GM12878 (cell line): ENCODE results near the gene UVRAG. TPM values are rescaled to one million over a fixed set of nuclear protein-coding genes. Genes with fewer than 3 reads are reported as not detected.

Experiments used
- ATAC-seq: fragments of 200-7000 bp; cut with Tn5 transposase; 3 replicates; pipeline ENCODE4 v1.9.1; 2020; ENCODE audit warnings: mild to moderate bottlenecking, moderate library complexity
- BruUV-seq: library from RNA; stranded (reverse); fragments of 400-500 nt; replicated peaks from 2 replicates; lab custom pipeline; 2021; lab: Mats Ljungman, UMichigan
- CTCF ChIA-PET: fragments of 300-600 bp; sonication (Branson Sonifier 250); formaldehyde crosslinking; extraction: SDS; loops from one replicate; lab custom pipeline; 2021; ENCODE audit warnings: inconsistent platforms; lab: Yijun Ruan, JAX
- POLR2A ChIA-PET: fragments of 350-600 bp; formaldehyde crosslinking; extraction: SDS; loops from one replicate; lab custom pipeline; 2021; ENCODE audit warnings: inconsistent platforms; lab: Charles Lee
- RAD21 ChIA-PET: fragments of 300-600 bp; sonication (Branson Sonifier 250); formaldehyde crosslinking; loops from one replicate; lab custom pipeline; 2023; ENCODE audit warnings: antibody characterized with exemption; ENCODE audit not compliant: unreplicated experiment; lab: Charles Lee
- SMC1A ChIA-PET: fragments of 300-600 bp; sonication (Branson Sonifier 250); formaldehyde crosslinking; loops from one replicate; lab custom pipeline; 2023; ENCODE audit not compliant: unreplicated experiment, uncharacterized antibody; lab: Charles Lee
- DNase-seq: peaks from one replicate; pipeline ENCODE4 v3.0.0-alpha.2; 2011; ENCODE audit warnings: low read depth, low spot score
- FAIRE-seq: peaks from 3 replicates; lab custom pipeline; 2011; peaks lifted over from hg19 to GRCh38; lab: Jason Lieb, UNC
- H2AFZ ChIP-seq: 2 replicates; pipeline ENCODE4 v1.6.0; 2011; ENCODE audit warnings: low read depth, low read length, control low read depth; ENCODE audit not compliant: control insufficient read depth
- H3K27ac ChIP-seq: 2 replicates; pipeline ENCODE4 v1.5.1; 2011; ENCODE audit warnings: control low read depth; ENCODE audit not compliant: control insufficient read depth, insufficient read depth
- H3K27me3 ChIP-seq, 2 experiments: replicated peaks in 1 of 2; 2 replicates each; pipeline versions ENCODE4 v1.6.0 to v1.6.1; 2011; ENCODE audit warnings: low read length in 1 of 2; ENCODE audit not compliant: control insufficient read depth in 2 of 2, insufficient read depth in 2 of 2
- H3K36me3 ChIP-seq, 2 experiments: 2 replicates each; pipeline ENCODE4 v1.5.1; 2011; ENCODE audit warnings: low read length in 1 of 2; ENCODE audit not compliant: control insufficient read depth in 2 of 2, insufficient read depth in 2 of 2
- H3K4me1 ChIP-seq: 2 replicates; pipeline ENCODE4 v1.6.1; 2011; ENCODE audit warnings: mild to moderate bottlenecking, low read length, moderate library complexity, mixed read lengths; ENCODE audit not compliant: control insufficient read depth, insufficient read depth
- H3K4me2 ChIP-seq: 2 replicates; pipeline ENCODE4 v1.6.0; 2011; ENCODE audit warnings: control low read depth; ENCODE audit not compliant: control insufficient read depth, insufficient read depth
- H3K4me3 ChIP-seq: fragments of 200-600 bp; sonication (generic); 2 replicates; pipeline ENCODE4 v1.5.1; 2016
- H3K79me2 ChIP-seq: 2 replicates; pipeline ENCODE4 v1.6.0; 2011; ENCODE audit warnings: low read length; ENCODE audit not compliant: control insufficient read depth, insufficient read depth
- H3K9ac ChIP-seq: 2 replicates; pipeline ENCODE4 v1.8.0; 2011; ENCODE audit warnings: low read length, control low read depth, mixed read lengths; ENCODE audit not compliant: control insufficient read depth, insufficient read depth
- H3K9me3 ChIP-seq: replicated peaks from 3 replicates; pipeline ENCODE4 v1.5.1; 2011; ENCODE audit warnings: mild to moderate bottlenecking, low read length; ENCODE audit not compliant: control insufficient read depth, insufficient read depth
- H4K20me1 ChIP-seq: 2 replicates; pipeline ENCODE4 v1.6.0; 2011; ENCODE audit not compliant: control insufficient read depth, insufficient read depth
- BCL11A ChIP-seq: IDR thresholded peaks from 2 replicates; pipeline ENCODE4 v1.6.1; 2011; ENCODE audit warnings: low read depth, low read length
- BHLHE40 ChIP-seq, 2 experiments: fragments of 450-650 bp in 1 of 2; IDR thresholded peaks; 2 replicates each; pipeline ENCODE4 v1.6.1; 2011 to 2017; ENCODE audit warnings: low read depth in 2 of 2, borderline replicate concordance in 1 of 2, improper control_type of control experiment in 1 of 2, low read length in 1 of 2, mild to moderate bottlenecking in 1 of 2
- CHD1 ChIP-seq: IDR thresholded peaks from 2 replicates; pipeline ENCODE4 v1.6.1; 2012; ENCODE audit warnings: low read depth, low read length, improper control_type of control experiment
- CHD4 ChIP-seq: fragments of 200-600 bp; sonication (generic); IDR thresholded peaks from 2 replicates; pipeline ENCODE4 v1.6.1; 2016; ENCODE audit warnings: mild to moderate bottlenecking
- FOXM1 ChIP-seq: IDR thresholded peaks from 2 replicates; pipeline ENCODE4 v1.6.1; 2012; ENCODE audit warnings: low read depth, mild to moderate bottlenecking, inconsistent platforms, low read length, moderate library complexity
- KDM1A ChIP-seq: fragments of 200-600 bp; sonication (generic); IDR thresholded peaks from 2 replicates; pipeline ENCODE4 v1.6.1; 2016; ENCODE audit warnings: borderline replicate concordance
- MTA3 ChIP-seq: IDR thresholded peaks from 2 replicates; pipeline ENCODE4 v1.6.1; 2012; ENCODE audit warnings: low read length, inconsistent platforms, borderline replicate concordance
- MYC ChIP-seq: IDR thresholded peaks from 2 replicates; pipeline ENCODE4 v1.6.1; 2011; ENCODE audit warnings: mild to moderate bottlenecking, low read length, moderate library complexity, inconsistent platforms; ENCODE audit not compliant: insufficient read depth, insufficient replicate concordance, insufficient read length, severe bottlenecking
- NBN ChIP-seq: fragments of 450-650 bp; IDR thresholded peaks from 2 replicates; pipeline ENCODE4 v1.6.1; 2016
- NRF1 ChIP-seq: conservative IDR thresholded peaks from 2 replicates; pipeline ENCODE4 v1.6.1; 2011; ENCODE audit warnings: mild to moderate bottlenecking, low read depth, low read length, improper control_type of control experiment
- POLR2AphosphoS2 ChIP-seq: IDR thresholded peaks from 2 replicates; pipeline ENCODE4 v1.6.1; 2011; ENCODE audit warnings: low read depth, mild to moderate bottlenecking, low read length, improper control_type of control experiment, moderate library complexity
- RAD51 ChIP-seq: fragments of 450-650 bp; IDR thresholded peaks from 2 replicates; pipeline ENCODE4 v1.6.1; 2016; ENCODE audit warnings: moderate library complexity, mild to moderate bottlenecking, inconsistent platforms
- SMARCA5 ChIP-seq: fragments of 450-650 bp; IDR thresholded peaks from 2 replicates; pipeline ENCODE4 v1.6.1; 2017; ENCODE audit warnings: mild to moderate bottlenecking
- WGBS: methylation state at CpG from one replicate; pipeline ENCODE4 v1.1.6; 2016; ENCODE audit warnings: low lambda C conversion rate; ENCODE audit not compliant: insufficient replicate concordance, insufficient coverage; ENCODE audit errors: missing lambda C conversion rate; 5-methylcytosine and 5-hydroxymethylcytosine counted together
- in situ Hi-C: fragments of 300-500 bp; cut with MboI; formaldehyde crosslinking; loops from 9 replicates; pipeline ENCODE4 v1.14.3; 2018; ENCODE audit warnings: mixed read lengths
- intact Hi-C: fragments of 100-400 bp; cut with micrococcal nuclease; formaldehyde crosslinking; loops from one replicate; pipeline ENCODE4 v1.14.2; 2022; ENCODE audit not compliant: unreplicated experiment
- polyA plus RNA-seq, 11 experiments: library from polyadenylated mRNA; depleted of rRNA in 4 of 11; unstranded in 6 of 11; stranded (reverse) in 5 of 11; fragments of >200 nt; fragmentation: Nextera tagmentation in 4 of 11; fragmentation: Illumina TruSeq in 1 of 11; extraction: Ambion mirVana in 4 of 11; extraction: Trizol in 1 of 11; gene quantifications; 1 replicate in 1 of 11; 2 replicates in 10 of 11; pipeline versions ENCODE4 v1.2.1 to v1.2.3, GENCODE V29; 2011 to 2016; ENCODE audit warnings: inconsistent platforms in 2 of 11, missing spikeins in 2 of 11, low read depth in 1 of 11
- total RNA-seq, 4 experiments: library from RNA; depleted of rRNA in 3 of 4; stranded (reverse); fragments of >200 nt in 3 of 4; fragmentation: Illumina TruSeq in 1 of 4; extraction: Trizol in 1 of 4; gene quantifications; 2 replicates each; pipeline versions ENCODE4 v1.2.1 to v1.2.3, GENCODE V29; 2013 to 2021
- TF ChIP-seq, protein P1 (sequence below): fragments of 450-650 bp; IDR thresholded peaks from 2 replicates; pipeline ENCODE4 v1.6.1; 2017; ENCODE audit warnings: borderline replicate concordance
- TF ChIP-seq, protein P2 (sequence below): fragments of 450-650 bp; IDR thresholded peaks from 2 replicates; pipeline ENCODE4 v1.6.1; 2017; ENCODE audit warnings: antibody characterized with exemption, mild to moderate bottlenecking, moderate library complexity
- TF ChIP-seq, protein P3 (sequence below): IDR thresholded peaks from 2 replicates; pipeline ENCODE4 v1.6.1; 2011; ENCODE audit warnings: low read depth, mild to moderate bottlenecking, low read length, moderate library complexity, borderline replicate concordance; ENCODE audit errors: extremely low read depth
- TF ChIP-seq, protein P4 (sequence below): IDR thresholded peaks from 2 replicates; pipeline ENCODE4 v1.6.1; 2012; ENCODE audit warnings: low read depth, low read length, improper control_type of control experiment

The UVRAG gene
- total and polyA plus RNA-seq, 10 of the 15 experiments (the other 5 are each of a cell fraction or from before 2014, with no cell fraction given): 7.0 to 43.4 (median 37.0) TPM

DNA sequence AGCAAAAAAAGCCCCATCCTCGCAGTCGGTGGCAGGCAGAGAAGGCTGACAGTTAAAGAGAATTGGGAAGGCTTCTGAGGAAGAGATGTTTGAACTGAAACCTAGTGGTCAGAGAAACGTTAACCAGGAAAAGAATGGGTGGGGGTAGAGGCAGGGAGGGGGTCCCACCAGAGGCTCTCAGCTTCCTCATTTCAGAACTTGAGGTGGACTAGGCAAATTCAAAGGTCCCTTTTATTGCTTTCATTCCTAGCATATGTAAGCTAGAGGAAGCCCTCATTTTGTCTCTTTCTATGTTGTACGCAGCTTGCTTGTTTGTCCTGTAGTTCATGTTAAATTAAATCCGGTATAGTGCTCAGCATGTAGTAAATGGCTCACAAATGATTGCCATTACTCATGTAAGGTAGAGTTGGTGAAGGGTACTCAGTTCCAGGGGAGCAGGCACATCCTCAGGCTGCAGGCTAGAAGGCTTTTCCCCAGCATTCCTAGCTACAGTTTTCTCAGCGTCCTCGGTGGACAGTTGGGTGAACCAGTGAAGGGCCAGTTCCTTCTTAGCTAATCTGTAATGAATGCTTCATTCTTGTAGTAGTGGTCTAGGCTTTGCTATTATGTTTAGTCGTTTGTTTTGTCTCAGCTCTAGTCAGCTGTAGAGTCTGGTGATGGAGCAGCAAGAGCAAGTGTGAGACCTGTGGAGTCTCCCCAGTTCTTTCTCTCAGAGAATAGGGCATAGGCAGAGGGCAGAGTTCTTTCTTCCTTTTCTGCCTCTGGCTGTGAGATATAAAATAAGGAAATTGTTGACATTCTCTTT, 58.6 kb downstream of the UVRAG start:
- Histone ChIP-seq H3K79me2 (peaks cover 65% of the 10 kb centered on the region), H3K27ac (peak overlapping the region; percentile 84), H4K20me1 (no peaks in the 10 kb centered on the region), H3K4me3 (peak overlapping the region; percentile 25), H3K9me3 (no peaks in the 10 kb centered on the region; the same call in 2 of the 3 replicates), H2AFZ (no peak overlapping the region), H3K4me2 (peak overlapping the region; percentile 89), H3K4me1 (peaks cover 26% of the 10 kb centered on the region), H3K9ac (peak overlapping the region; percentile 51; the same call in 1 of the 2 replicates), H3K27me3 (no peaks in the 10 kb centered on the region), H3K36me3 (peaks cover 1 to 9% of the 10 kb centered on the region in 2 experiments; a peak in 3 of 4 replicates)
- BruUV-seq: no TSS peak
- ChIA-PET RAD21 (interaction anchor here (0.6 to 13.5 kb wide), 15 partner anchors 9 to 334 kb away, joined by 3 to 172 read pairs (median 7); no protein-coding TSS in a partner anchor), CTCF (interaction anchor here (0.7 to 4.0 kb wide), 17 partner anchors 9 to 474 kb away, joined by 3 to 30 read pairs (median 3); no protein-coding TSS in a partner anchor), POLR2A (interaction anchor here (0.6 to 4.1 kb wide), 19 partner anchors 10 to 1475 kb away, joined by 3 to 36 read pairs (median 4); partner anchors contain the start of gene UVRAG), SMC1A (interaction anchor here (0.7 to 13.5 kb wide), 21 partner anchors 9 to 282 kb away, joined by 3 to 238 read pairs (median 8); partner anchors contain the start of gene DGAT2)
- intact Hi-C loops (loop anchor here (1.0 to 2.0 kb wide), 2 partner anchors 58 to 151 kb away; partner anchors contain the start of gene UVRAG), in situ Hi-C loops (no loop called here)
- ATAC-seq (peak; percentile 90), FAIRE-seq (peak; percentile 23), DNase-seq (peak; percentile 73)
- WGBS: 2% methylated on average over 8 of the region's 8 CpGs
- TF ChIP-seq NBN (0 out of 2 replicates have a peak, but pooled peaks have one; percentile 11), RAD51 (no peak), CHD4 (no peak), MYC (no peak), KDM1A (no peak), FOXM1 (peak; percentile 76), BHLHE40 (IDR thresholded peaks at IDR 0.05; ENCODE audit: borderline replicate concordance in 1 of 2, low read depth in 2 of 2, low read length in 1 of 2) (0 out of 4 replicates have a peak, but pooled peaks of 1 of the 2 experiments have one; percentile 2), CHD1 (no peak), BCL11A (0 out of 2 replicates have a peak, but pooled peaks have one; percentile 8), SMARCA5 (peak; percentile 78; the same call in 1 of the 2 replicates), POLR2AphosphoS2 (no peak), NRF1 (no peak), MTA3 (no peak)
- TF ChIP-seq, protein P1, sequence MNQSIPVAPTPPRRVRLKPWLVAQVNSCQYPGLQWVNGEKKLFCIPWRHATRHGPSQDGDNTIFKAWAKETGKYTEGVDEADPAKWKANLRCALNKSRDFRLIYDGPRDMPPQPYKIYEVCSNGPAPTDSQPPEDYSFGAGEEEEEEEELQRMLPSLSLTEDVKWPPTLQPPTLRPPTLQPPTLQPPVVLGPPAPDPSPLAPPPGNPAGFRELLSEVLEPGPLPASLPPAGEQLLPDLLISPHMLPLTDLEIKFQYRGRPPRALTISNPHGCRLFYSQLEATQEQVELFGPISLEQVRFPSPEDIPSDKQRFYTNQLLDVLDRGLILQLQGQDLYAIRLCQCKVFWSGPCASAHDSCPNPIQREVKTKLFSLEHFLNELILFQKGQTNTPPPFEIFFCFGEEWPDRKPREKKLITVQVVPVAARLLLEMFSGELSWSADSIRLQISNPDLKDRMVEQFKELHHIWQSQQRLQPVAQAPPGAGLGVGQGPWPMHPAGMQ: no peak
- TF ChIP-seq, protein P2, sequence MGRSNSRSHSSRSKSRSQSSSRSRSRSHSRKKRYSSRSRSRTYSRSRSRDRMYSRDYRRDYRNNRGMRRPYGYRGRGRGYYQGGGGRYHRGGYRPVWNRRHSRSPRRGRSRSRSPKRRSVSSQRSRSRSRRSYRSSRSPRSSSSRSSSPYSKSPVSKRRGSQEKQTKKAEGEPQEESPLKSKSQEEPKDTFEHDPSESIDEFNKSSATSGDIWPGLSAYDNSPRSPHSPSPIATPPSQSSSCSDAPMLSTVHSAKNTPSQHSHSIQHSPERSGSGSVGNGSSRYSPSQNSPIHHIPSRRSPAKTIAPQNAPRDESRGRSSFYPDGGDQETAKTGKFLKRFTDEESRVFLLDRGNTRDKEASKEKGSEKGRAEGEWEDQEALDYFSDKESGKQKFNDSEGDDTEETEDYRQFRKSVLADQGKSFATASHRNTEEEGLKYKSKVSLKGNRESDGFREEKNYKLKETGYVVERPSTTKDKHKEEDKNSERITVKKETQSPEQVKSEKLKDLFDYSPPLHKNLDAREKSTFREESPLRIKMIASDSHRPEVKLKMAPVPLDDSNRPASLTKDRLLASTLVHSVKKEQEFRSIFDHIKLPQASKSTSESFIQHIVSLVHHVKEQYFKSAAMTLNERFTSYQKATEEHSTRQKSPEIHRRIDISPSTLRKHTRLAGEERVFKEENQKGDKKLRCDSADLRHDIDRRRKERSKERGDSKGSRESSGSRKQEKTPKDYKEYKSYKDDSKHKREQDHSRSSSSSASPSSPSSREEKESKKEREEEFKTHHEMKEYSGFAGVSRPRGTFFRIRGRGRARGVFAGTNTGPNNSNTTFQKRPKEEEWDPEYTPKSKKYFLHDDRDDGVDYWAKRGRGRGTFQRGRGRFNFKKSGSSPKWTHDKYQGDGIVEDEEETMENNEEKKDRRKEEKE: no peak
- TF ChIP-seq, protein P3, sequence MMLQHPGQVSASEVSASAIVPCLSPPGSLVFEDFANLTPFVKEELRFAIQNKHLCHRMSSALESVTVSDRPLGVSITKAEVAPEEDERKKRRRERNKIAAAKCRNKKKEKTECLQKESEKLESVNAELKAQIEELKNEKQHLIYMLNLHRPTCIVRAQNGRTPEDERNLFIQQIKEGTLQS: no peak
- TF ChIP-seq, protein P4, sequence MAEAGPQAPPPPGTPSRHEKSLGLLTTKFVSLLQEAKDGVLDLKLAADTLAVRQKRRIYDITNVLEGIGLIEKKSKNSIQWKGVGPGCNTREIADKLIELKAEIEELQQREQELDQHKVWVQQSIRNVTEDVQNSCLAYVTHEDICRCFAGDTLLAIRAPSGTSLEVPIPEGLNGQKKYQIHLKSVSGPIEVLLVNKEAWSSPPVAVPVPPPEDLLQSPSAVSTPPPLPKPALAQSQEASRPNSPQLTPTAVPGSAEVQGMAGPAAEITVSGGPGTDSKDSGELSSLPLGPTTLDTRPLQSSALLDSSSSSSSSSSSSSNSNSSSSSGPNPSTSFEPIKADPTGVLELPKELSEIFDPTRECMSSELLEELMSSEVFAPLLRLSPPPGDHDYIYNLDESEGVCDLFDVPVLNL: no peak
